GM18505 (cell line): ENCODE results near the gene NOP58.
"Not testable (repeated sequence)": the region's sequence is repeated elsewhere in the genome, so short reads cannot be mapped to it uniquely, and the experiment has no call there.

Experiments used
- ATAC-seq: cut with Tn5 transposase; IDR thresholded peaks from one replicate; pipeline ENCODE4 v1.9.1; 2021; ENCODE audit not compliant: unreplicated experiment
- POLR2A ChIP-seq: IDR thresholded peaks from 4 replicates; pipeline ENCODE4 v1.6.1; 2011; ENCODE audit warnings: borderline replicate concordance; ENCODE audit not compliant: insufficient read depth, insufficient read length; ENCODE audit errors: extremely low read depth

The NOP58 gene

GRCh38 chr2:202278036-202278760, 12.6 kb downstream of the NOP58 start:
- no peak for TF ChIP-seq POLR2A
- ATAC-seq = no peak

DNA sequence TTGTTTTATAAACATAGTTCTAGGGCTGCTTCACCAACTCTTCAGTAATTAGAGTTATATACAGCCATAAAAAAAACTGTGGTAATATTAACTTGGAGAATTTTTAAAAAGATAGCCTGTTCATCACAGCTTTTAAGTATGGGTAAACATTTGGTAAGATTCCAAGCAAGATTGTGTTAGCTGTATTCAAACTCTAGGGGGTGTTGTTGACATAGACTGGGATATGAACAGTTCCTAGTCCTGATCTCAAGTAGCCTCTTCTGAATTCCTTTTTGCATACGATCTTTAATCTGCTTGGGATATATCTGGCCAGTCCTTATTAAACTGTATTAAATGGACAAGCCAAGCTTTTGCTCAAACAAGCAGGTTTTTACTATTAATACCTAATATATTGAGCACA, 13.4 kb downstream of the NOP58 start:
- no peak for ATAC-seq
- no peak for TF ChIP-seq POLR2A

DNA sequence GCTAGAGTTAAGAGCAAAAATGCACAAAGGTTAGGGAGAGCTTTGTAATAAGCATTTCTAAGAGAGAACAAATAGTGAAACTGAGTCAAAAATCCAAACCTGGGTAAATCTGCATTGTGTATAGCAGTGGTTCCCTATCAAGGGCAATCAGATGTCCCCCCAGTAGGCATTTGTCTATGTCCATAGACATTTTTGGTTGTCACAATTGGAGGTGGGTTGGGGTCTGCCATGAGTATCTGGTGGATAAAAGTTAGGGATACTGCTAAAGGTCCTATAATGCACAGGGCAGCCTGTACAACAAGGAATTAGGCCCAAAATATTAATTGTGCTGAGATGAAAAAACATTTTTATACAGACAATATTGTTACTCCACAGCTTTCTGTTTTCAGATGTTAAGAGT, 21.0 kb downstream of the NOP58 start:
- ATAC-seq = no peak
- TF ChIP-seq POLR2A = no peak

DNA sequence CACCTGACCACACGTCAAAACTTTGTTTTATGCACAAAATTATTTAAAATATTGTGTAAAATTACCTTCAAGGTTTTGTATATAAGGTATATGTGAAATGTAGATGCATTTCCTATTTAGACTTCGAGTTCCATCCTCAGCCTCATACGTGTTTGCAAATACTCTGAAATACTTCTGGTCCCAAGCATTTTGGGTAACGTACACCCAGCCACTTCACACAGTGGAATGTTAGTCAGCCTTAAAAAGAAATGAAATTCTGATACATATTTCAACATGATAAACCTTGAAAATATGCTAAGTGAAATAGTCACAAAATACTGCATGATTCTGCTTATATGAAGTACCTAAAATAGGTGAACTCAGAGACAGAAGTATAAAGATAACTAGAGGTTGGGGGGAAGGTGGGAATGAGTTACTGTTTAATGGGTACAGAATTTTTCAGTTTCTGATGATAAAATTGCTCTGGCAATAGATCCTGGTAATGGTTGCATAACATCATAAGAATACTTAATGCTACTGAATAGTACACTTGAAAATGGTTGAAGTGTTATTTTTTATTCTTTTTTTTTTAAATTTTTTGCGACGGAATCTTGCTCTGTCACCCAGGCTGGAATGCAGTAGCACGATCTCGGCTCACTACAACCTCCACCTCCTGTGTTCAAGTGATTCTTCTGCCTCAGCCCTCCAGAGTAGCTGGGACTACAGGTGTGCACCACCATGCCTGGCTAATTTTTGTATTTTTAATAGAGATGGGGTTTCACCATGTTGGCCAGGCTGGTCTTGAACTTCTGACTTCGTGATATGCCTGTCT, 24.0 kb downstream of the NOP58 start:
- no peak for ATAC-seq
- no peak for TF ChIP-seq POLR2A

DNA sequence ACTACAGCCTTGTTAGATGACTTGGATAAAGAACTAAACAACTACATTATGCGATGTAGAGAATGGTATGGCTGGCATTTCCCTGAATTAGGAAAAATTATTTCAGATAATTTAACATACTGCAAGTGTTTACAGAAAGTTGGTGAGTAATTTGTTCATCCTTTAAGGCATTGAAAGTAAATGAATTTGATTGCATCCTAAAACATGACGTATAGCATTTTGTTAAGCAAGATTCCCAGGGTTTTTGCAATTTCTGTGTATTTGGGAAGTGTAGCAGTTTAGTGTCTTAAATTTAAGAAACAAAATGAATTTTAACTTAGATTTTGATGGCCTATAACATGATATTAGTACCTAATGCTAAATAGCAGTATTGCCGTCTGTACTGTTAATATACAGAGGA, 24.8 kb downstream of the NOP58 start:
- no peak for TF ChIP-seq POLR2A
- no peak for ATAC-seq

DNA sequence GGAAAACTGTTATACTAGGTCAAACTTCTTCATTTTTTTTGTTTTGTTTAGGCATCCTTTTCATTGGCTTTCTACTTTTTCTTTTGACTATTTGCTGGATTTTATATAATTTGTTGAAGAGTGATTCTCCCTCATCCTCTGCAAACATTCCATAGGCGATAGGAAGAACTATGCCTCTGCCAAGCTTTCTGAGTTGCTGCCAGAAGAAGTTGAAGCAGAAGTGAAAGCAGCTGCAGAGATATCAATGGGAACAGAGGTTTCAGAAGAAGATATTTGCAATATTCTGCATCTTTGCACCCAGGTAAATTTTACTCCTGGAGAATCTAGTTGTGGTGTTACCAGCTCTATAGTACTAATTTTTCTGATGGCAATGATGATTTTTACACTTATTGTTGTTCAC, 25.4 kb downstream of the NOP58 start:
- TF ChIP-seq POLR2A = no peak
- no peak for ATAC-seq

- ATAC-seq = peak; percentile 76
- TF ChIP-seq POLR2A = no peak
Observed at GRCh38 chr2:202299712-202300111, 34.1 kb downstream of the NOP58 start.

DNA sequence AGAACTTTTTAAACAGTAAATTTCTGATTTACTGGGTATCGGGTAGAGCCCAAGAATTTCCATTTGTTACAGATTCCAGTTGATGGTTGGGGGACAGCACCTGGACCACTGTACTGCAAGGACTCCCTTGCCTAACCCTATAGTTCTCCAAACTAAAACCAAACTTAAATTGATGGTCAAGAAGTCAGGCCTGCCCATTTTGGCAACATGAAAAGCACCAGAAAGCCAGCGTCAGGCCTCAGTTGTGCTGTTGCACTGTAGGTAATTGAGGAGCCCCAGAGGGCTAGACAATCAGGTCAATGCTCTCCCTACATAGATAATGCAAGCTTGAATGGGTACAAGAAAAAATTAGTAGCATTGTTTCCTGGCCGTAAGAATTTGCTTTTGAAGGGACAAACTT, 40.5 kb downstream of the NOP58 start:
- no peak for TF ChIP-seq POLR2A
- no peak for ATAC-seq

GRCh38 chr2:202307690-202308089, 42.1 kb downstream of the NOP58 start:
- no peak for ATAC-seq
- TF ChIP-seq POLR2A = peak; percentile 19

DNA sequence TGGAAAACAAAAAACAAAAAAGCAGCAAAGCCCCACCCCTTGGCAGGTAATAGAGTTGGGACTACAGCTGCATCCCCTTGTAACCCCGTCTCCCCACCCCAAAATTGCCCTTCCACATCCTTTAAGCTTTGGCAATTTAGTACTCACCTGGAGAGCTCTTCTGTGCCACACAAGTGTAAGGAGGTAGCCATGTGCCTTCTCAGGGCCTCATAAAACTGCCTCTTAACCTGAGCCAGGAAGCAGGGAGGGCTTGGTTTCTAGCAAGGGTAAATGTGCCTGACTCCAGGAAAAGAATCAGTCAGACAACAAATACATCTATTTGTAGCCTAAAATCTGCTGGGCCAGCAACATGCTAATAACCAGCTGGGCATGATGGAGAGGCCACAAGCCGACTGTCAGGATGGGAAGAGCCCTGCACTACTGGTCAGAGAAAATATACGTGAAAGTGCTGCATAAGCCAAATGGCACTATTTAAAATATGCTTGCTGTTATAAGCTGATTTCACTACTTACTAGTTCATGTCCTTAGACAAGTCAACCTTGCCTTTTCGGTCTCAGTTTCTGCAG, 46.3 kb downstream of the NOP58 start:
- ATAC-seq = no peak

GRCh38 chr2:202314116-202314515, 48.6 kb downstream of the NOP58 start:
- no peak for ATAC-seq
- no peak for TF ChIP-seq POLR2A

More for the DNA sequence above, 46.3 kb downstream of the NOP58 start:
- TF ChIP-seq POLR2A = no peak

DNA sequence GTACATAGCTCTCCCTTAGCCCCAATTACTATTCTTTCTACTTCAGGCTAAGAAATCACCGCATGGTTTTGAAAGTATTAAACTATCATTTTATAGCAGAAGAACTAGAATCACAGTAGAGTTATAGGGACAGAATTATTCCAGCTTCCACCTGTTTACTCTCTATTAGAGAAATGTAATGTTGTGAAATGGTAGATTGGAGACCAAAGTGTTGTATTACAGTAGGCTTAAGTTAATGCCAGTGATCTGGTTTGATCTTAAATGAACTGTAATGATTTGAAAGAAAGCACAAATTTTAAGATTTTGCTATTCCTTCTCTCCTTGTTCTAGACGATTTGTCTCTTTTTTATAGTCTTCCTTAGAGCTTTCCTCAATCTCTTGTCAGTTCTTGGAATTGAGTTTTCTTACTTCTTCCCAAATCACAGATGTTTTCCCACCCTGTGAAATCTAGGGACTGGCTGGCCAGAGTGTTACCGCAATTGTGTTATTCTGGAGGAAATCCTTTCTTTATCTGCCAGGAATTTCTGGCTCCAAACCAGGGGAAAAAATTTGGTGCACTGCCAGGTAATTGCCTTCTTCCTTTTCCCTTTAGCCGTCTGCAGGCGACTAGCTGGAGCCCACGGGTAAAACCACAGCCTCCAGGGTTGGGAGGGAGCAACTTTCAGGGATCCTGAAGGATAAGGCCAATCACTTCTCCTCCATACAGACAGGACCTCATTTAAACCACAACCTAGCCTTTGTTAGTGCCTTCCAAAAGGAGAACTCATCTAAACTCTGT, 51.7 kb downstream of the NOP58 start:
- ATAC-seq = no peak
- no peak for TF ChIP-seq POLR2A

GRCh38 chr2:202320362-202320761, 54.8 kb downstream of the NOP58 start:
- ATAC-seq = not testable (repeated sequence)

DNA sequence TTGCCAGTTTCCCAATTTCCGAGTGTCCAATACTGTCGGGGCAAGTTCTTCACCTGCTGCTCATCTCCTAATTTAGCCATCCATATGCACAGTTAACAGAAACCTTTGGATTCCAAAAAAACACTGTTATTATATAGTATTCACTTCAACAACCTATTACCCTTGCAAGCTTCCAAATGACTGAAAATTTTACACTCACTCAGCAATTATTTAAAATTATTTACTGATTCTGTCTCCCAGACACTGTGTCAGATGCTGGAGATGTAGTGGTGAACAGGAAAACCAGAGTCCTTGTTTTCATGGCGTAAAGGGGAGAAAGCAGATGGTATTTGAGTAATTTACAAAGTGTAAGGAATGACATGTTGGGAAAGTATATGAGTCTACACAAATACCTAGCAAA, 56.9 kb downstream of the NOP58 start:
- ATAC-seq = no peak
- TF ChIP-seq POLR2A = no peak

DNA sequence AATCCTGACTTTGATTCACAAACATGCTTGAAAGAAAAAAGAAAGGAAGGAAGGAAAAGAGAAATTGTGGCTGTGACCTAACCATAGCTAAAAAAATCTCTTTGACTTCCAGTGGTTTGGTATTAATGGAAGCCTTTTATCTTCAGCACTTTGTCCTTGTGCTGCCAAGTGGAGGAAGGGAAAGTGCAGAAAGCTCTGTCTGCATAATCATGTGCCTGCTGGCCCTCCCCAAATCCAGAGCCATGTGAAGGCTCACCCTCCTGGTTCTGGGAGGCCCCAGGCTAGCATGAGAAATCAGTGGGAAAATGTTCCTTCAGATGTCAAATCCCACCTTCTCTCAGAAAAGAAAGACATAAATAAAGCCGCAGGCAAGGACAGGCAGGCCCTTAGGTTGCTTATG, 62.3 kb downstream of the NOP58 start:
- ATAC-seq = no peak
- no peak for TF ChIP-seq POLR2A
